ENCODE data around the gene PSIP1. TPM values are rescaled to one million over a fixed set of nuclear protein-coding genes. Genes with fewer than 3 reads are reported as not detected.
A peak's percentile ranks its signal among the peaks of the same experiment; 100 is the strongest.

Gene PSIP1
- polyA plus RNA-seq, 3 donors: 14.7 to 20.2 (median 19.8) TPM

GRCh38 chr9:15421532-15421931 is 89.2 kb downstream of the PSIP1 start:
- Histone ChIP-seq H3K9ac (ENCODE audit: insufficient read depth, low read length, poor library complexity, severe bottlenecking) (no peak overlapping the region), H3K4me3 (replicated peaks in 1 of 3; ENCODE audit: low read depth in 2 of 3, low read length in 3 of 3) (peak overlapping the region in 1 of 3 experiments; percentile 99), H3K4me2 (replicated peaks; ENCODE audit: extremely low read depth, low read length, poor library complexity, severe bottlenecking) (peak overlapping the region; percentile 95), H3K27me3 (ENCODE audit: control insufficient read depth in 2 of 2, insufficient read depth in 2 of 2, low read length in 2 of 2) (no peaks in the 10 kb centered on the region), H3K27ac (ENCODE audit: low read depth in 1 of 2, low read length in 2 of 2) (no peak overlapping the region), H2AFZ (ENCODE audit: insufficient read depth, low read depth, low read length, poor library complexity, severe bottlenecking) (no peak overlapping the region), H4K20me1 (ENCODE audit: insufficient read depth, low read length) (peaks cover 17% of the 10 kb centered on the region), H3K36me3 (replicated peaks in 1 of 2; ENCODE audit: control insufficient read depth in 1 of 2, insufficient read depth in 2 of 2, low read length in 2 of 2) (peaks cover 13 to 21% of the 10 kb centered on the region in 2 donors), H3K9me3 (replicated peaks in 1 of 2; ENCODE audit: control insufficient read depth in 1 of 2, insufficient read depth in 1 of 2, low read length in 2 of 2) (no peaks in the 10 kb centered on the region), H3K79me2 (ENCODE audit: insufficient read depth, low read length) (peaks cover 39% of the 10 kb centered on the region), H3K4me1 (ENCODE audit: control insufficient read depth in 1 of 2, insufficient read depth in 2 of 2, low read length in 2 of 2) (peaks cover 33 to 40% of the 10 kb centered on the region in 2 donors)
- H3K4me3 Mint-ChIP-seq: no peak overlapping the region
- intact Hi-C loops (cut with micrococcal nuclease): loop anchor here (5.0 to 10.0 kb wide), 2 partner anchors 91 to 93 kb away; partner anchors contain the start of gene PSIP1 (in 2 of the 2)
- no peaks in the 10 kb centered on the region for H3K9me3 Mint-ChIP-seq
- no peak for DNase-seq
- peaks cover 35% of the 10 kb centered on the region for H3K4me1 Mint-ChIP-seq
- peak overlapping the region in 2 of 7 donors; percentile 85 to 95 for H3K27ac Mint-ChIP-seq
- H3K27me3 Mint-ChIP-seq (ENCODE audit: low read depth in 3 of 3): peaks cover 0 to 5% (median 1%) of the 10 kb centered on the region in 3 donors
- no peak for TF ChIP-seq CTCF (IDR thresholded peaks at IDR 0.05)
- 93% methylated on average over 3 of the region's 6 CpGs for WGBS (ENCODE audit: insufficient coverage)
- peaks cover 16 to 20% of the 10 kb centered on the region in 2 donors for H3K36me3 Mint-ChIP-seq

- no peak overlapping the region for H3K27ac ChIP-seq (ENCODE audit: low read depth in 1 of 2, low read length in 2 of 2)
- peaks cover 28% of the 10 kb centered on the region for H3K4me1 Mint-ChIP-seq
- intact Hi-C loops (cut with micrococcal nuclease): loop anchor here (5.0 to 10.0 kb wide), 2 partner anchors 92 to 94 kb away; partner anchors contain the start of gene PSIP1 (in 2 of the 2)
- WGBS (ENCODE audit: insufficient coverage): no CpG with 5 or more reads among the region's 5 CpGs
- peaks cover 11 to 16% of the 10 kb centered on the region in 2 donors for H3K36me3 Mint-ChIP-seq
- no peaks in the 10 kb centered on the region for H3K9me3 Mint-ChIP-seq
- no peak overlapping the region for H3K4me3 ChIP-seq (replicated peaks in 1 of 3; ENCODE audit: low read depth in 2 of 3, low read length in 3 of 3)
- peaks cover 27 to 32% of the 10 kb centered on the region in 2 donors for H3K4me1 ChIP-seq (ENCODE audit: control insufficient read depth in 1 of 2, insufficient read depth in 2 of 2, low read length in 2 of 2)
- H3K4me2 ChIP-seq (replicated peaks; ENCODE audit: extremely low read depth, low read length, poor library complexity, severe bottlenecking): no peak overlapping the region
- no peak overlapping the region for H3K27ac Mint-ChIP-seq
- H3K4me3 Mint-ChIP-seq: no peak overlapping the region
- DNase-seq: no peak
- peaks cover 11% of the 10 kb centered on the region for H4K20me1 ChIP-seq (ENCODE audit: insufficient read depth, low read length)
- no peak overlapping the region for H3K9ac ChIP-seq (ENCODE audit: insufficient read depth, low read length, poor library complexity, severe bottlenecking)
- peaks cover 0 to 5% (median 1%) of the 10 kb centered on the region in 3 donors for H3K27me3 Mint-ChIP-seq (ENCODE audit: low read depth in 3 of 3)
- no peaks in the 10 kb centered on the region for H3K9me3 ChIP-seq (replicated peaks in 1 of 2; ENCODE audit: control insufficient read depth in 1 of 2, insufficient read depth in 1 of 2, low read length in 2 of 2)
- H3K79me2 ChIP-seq (ENCODE audit: insufficient read depth, low read length): peaks cover 32% of the 10 kb centered on the region
- H2AFZ ChIP-seq (ENCODE audit: insufficient read depth, low read depth, low read length, poor library complexity, severe bottlenecking): no peak overlapping the region
- peaks cover 9 to 14% of the 10 kb centered on the region in 2 donors for H3K36me3 ChIP-seq (replicated peaks in 1 of 2; ENCODE audit: control insufficient read depth in 1 of 2, insufficient read depth in 2 of 2, low read length in 2 of 2)
- no peaks in the 10 kb centered on the region for H3K27me3 ChIP-seq (ENCODE audit: control insufficient read depth in 2 of 2, insufficient read depth in 2 of 2, low read length in 2 of 2)
- no peak for TF ChIP-seq CTCF (IDR thresholded peaks at IDR 0.05)
Measured at GRCh38 chr9:15420796-15421195, 90.0 kb downstream of the PSIP1 start.

Data from CD14-positive monocyte (primary cell).